HG03280 (cell line): ENCODE data around the gene SLC19A1.
"Not testable (repeated sequence)": the region's sequence is repeated elsewhere in the genome, so short reads cannot be mapped to it uniquely, and the experiment has no call there.

Experiments
- ATAC-seq: cut with Tn5 transposase; IDR thresholded peaks from one replicate; pipeline ENCODE4 v1.9.1; 2021; ENCODE audit warnings: mild to moderate bottlenecking, moderate library complexity; ENCODE audit not compliant: unreplicated experiment

Gene SLC19A1

GRCh38 chr21:45535341-45536081 is 6.7 kb downstream of the SLC19A1 start:
- no peak for ATAC-seq

- no peak for ATAC-seq
Observed at GRCh38 chr21:45534636-45535331, 7.5 kb downstream of the SLC19A1 start.

GRCh38 chr21:45533846-45534635 is 8.2 kb downstream of the SLC19A1 start:
- no peak for ATAC-seq

- no peak for ATAC-seq
Observed at GRCh38 chr21:45533361-45533845, 8.8 kb downstream of the SLC19A1 start.

- ATAC-seq, result no peak
Observed at GRCh38 chr21:45532826-45533360, 9.3 kb downstream of the SLC19A1 start.

GRCh38 chr21:45531393-45532215 is 10.6 kb downstream of the SLC19A1 start:
- no peak for ATAC-seq

- not testable (repeated sequence) for ATAC-seq
Observed at GRCh38 chr21:45531114-45531392, 11.2 kb downstream of the SLC19A1 start.

- ATAC-seq, result no peak
Observed at GRCh38 chr21:45530423-45531113, 11.7 kb downstream of the SLC19A1 start.

- no peak for ATAC-seq
Observed at GRCh38 chr21:45529785-45530422, 12.3 kb downstream of the SLC19A1 start.

- no peak for ATAC-seq
Observed at GRCh38 chr21:45528981-45529784, 13.1 kb downstream of the SLC19A1 start.

GRCh38 chr21:45528028-45528705 is 14.1 kb downstream of the SLC19A1 start:
- no peak for ATAC-seq

GRCh38 chr21:45527151-45527999 is 14.9 kb downstream of the SLC19A1 start:
- ATAC-seq, result not testable (repeated sequence)

- no peak for ATAC-seq
Observed at GRCh38 chr21:45525910-45526306, 16.3 kb downstream of the SLC19A1 start.

- ATAC-seq, result no peak
Observed at GRCh38 chr21:45525153-45525909, 16.9 kb downstream of the SLC19A1 start.

- no peak for ATAC-seq
Observed at GRCh38 chr21:45524756-45525152, 17.5 kb downstream of the SLC19A1 start.

GRCh38 chr21:45523411-45524101 is 18.7 kb downstream of the SLC19A1 start:
- ATAC-seq, result no peak
